HG02798 (cell line): ENCODE results near the gene CHEK2.
"Not testable (repeated sequence)": the region's sequence is repeated elsewhere in the genome, so short reads cannot be mapped to it uniquely, and the experiment has no call there.

ENCODE experiments used
- ATAC-seq: cut with Tn5 transposase; IDR thresholded peaks from one replicate; pipeline ENCODE4 v1.9.1; 2021; ENCODE audit warnings: mild to moderate bottlenecking; ENCODE audit not compliant: unreplicated experiment, poor library complexity

Gene CHEK2

DNA sequence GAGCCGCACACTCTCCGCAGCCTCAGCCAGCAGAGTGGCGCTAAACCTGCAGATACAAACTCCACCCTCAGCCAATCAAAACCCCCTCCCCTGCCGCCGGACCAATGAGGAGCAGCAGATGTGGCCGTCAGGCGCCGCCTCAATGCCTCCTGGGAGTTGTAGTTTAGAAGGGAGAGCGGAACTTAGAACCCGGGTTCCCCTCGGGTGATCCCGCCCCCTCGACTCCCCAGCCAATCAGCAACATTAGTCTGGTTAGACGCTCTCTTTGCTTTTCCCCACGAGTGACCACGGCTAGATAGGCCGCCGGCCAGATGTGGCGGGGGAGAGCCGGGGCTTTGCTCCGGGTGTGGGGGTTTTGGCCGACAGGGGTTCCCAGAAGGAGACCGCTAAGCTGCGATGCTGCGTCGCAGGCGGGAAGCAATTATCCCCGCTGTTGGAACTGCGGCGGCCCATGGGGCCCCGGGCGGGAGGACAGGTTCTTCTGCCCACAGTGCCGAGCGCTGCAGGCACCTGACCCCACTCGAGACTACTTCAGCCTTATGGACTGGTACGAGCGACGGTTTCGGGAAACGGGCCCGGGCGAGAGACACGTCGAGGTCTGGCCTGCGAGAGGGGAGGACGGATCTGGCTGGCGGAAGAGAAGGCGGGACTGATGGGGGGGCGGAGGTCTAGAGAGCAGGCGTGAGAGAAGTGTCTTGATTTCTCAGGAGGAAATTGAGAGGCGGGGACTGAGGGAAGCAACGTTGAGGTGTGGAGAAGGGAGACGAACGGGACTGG, at the start of gene CHEK2, which contains the start of gene HSCB:
Gene CHEK2, minus strand, starts transcription at position 36 of the 777 bp plus-strand sequence. CDS start 7,099 bp downstream, outside the sequence.
Gene HSCB, plus strand, starts transcription at position 255 of the 777 bp plus-strand sequence. Its CDS starts 57 bp downstream, at position 312.
- peak; percentile 93 for ATAC-seq

DNA sequence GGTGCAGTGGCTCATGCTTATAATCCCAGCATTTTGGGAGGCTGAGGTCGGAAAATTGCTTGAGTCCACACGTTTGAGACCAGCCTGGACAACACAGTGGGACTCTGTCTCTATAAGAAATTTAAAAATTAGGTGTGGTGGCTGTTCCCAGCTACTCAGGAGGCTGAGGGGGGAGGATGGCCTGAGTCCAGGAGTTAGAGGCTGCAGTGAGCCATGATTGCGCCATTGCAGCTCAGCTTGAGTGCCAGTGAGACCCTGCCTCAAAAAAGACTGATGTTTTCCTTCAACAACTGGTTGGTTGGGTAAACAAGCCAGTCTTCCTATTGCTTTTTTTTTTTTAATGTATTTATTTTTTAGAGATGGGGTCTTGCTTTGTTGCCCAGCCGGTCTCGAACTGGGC, 49.5 kb upstream of the CHEK2 start:
- no peak for ATAC-seq

DNA sequence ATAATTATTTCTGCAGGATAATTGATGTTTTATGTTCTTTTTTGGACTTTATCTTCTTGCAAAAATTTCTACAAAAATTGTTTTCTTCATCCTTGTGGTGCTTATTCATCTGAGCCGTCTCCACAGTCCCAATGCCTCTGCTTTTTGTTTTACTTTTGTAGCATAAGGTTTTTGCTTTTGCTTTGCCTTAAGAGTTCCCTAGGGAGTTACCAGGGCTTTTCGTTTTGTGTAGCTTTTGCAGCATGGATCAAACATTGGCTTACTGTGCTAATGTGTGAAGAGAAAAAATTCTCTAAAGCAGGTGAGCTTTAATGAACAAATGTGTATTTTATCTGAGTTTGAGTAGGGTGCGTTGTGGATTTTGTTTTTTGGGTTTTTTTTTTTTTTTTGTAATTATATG, 47.0 kb upstream of the CHEK2 start:
- ATAC-seq = no peak

DNA sequence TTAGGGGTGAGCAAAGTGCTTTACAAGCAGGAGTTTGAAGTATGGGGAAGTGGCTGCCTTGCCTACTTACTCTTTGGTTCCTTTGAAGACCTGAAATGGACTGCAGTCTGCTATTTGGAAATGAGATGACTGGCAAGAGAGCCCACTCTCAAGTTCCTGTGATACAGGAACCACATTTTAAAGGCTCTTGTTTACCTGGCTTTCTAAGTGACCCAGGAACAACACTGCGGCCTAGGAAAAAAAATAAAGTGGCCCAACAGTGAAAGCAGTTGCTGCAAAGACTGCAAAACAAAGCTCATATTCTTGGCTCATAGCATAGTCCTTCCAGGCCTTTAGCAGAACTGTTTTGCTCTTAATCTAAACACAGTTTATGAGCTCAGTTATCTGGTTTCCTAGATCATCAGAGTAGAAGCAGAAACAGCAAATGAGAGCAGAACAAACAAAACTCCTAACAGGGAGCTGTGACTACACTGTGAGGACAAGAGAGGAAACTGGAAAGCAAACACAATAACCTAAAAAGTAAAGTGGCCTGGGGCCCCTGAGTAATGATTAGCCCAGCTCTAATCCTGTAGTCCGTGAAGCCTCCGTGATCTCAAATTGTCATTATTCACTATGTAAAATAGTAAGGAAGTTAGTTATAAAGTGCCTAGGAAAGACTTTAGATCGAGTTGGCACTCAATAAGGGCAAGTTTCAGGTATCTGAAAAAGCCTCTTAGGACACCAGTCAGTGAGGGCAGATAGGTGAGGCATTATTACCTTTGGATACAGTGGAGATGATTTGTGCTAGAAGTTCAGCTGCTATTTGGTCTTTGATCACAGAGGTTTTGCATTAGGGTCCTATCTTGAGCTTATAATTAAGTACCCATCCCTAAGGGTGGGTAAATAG, 42.4 kb upstream of the CHEK2 start:
- no peak for ATAC-seq

DNA sequence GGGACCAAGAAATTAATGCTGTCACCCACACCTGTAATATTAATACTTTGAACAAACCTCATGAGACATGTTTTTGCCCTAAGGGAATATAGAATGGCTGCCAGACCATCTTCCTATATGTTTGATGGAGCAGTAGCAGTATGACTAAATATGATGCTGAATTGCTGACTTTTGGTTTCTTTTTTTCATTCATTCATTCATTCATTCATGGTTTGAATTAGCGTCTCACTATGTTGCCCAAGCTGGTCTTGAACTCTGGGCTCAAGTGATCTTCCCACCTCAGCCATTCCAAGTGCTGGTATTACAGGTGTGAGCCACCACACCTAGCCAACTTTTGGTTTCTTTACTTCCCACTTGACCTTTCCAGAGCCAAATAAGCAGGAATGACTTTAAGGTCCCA, 38.7 kb upstream of the CHEK2 start:
- ATAC-seq = no peak

DNA sequence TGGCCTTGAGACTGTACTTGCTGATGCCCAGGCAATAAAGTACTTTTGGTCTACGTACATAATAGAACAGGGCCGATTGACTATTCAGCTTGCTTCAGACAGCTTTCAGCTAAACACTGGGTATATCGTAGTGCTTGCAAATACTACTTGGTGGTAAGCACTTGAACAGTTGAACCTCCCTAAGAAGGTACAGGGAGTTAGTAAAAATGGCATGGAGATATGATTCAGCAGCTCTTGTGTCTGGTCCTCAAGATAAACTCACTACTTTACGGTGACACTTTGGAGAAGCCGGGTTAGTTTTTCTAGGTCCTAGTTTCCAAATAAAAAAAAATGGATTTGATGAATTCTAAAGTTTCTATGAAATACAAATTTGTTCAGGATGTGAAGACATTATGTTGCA, 38.2 kb upstream of the CHEK2 start:
- ATAC-seq = no peak

DNA sequence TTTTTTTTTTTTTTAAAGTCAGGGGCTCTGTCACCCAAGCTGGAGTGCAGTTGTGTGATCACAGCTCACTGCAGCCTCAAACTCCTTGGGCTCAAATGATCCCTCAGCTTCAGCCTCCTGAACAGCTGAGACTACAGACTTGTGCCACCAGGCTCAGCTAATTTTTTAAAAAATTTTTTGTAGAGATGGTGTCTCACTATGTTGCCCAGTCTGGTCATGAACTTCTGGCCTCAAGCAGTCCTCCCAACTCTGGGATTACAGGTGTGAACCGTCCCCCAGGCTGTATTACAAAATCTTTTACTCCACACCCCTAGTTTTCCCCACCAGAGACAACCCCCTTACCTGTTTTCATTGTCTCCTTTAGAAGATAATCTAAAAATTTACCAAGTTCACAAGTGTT, 32.8 kb upstream of the CHEK2 start:
- no peak for ATAC-seq

DNA sequence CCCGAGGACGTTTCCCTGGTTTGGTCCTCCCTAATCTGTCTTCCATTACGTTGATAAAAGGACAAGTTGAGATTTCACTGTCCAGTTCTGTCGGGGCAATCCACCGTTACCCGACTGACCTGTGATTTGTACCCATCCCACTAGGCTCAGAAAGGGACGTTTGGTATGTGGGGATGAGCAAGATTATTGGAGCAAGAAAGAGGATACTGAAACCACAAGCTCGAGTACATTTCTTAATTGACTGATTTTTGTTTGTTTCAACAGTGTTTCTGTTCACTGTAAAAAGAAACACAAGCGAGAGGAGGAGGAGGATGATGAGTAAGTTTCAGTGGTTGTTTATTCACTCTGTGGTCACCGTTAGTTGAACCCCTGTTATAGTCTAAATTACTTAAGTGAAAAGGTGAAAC, 31.8 kb upstream of the CHEK2 start:
- ATAC-seq = peak; percentile 17

DNA sequence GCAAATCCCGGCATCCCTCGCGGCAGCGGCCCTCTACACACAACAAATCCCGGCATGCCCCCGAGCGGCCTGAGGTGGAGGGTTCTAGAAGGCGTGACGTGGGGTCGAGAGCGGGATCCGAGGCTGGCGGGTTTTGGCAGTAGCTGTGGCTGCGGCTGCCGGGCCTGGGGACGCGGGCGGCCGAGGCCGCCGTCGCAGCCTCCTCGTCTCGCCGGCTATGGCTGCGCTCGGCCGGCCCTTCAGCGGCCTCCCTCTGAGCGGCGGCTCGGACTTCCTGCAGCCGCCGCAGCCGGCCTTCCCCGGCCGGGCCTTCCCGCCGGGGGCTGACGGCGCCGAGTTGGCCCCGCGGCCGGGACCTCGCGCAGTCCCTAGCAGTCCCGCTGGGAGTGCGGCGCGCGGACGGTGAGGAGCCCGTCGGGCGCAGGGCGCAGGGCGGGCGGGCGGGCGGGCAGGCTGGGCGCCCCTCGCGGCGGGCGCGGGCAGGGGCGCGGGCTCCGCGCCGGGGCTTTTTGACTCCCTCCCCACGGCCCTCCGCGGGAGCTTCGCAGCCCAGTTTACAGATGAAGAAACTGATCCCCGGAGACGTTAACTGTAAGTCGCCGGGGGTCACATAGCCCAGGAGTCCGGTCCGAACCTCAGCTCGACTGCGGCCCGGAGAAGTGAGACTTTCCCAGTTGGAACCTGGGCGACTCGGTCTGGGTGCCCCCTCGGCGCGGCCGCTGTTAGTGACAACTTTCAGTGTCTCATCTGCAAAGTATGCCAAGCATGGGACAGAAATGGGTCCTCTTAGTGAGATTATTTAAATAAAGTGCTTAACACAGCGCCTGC, 31.2 kb upstream of the CHEK2 start, which contains the start of gene CCDC117:
Gene CCDC117, plus strand, starts transcription at position 63 of the 828 bp plus-strand sequence. Its CDS starts 155 bp downstream, at position 218.
- peak; percentile 93 for ATAC-seq

DNA sequence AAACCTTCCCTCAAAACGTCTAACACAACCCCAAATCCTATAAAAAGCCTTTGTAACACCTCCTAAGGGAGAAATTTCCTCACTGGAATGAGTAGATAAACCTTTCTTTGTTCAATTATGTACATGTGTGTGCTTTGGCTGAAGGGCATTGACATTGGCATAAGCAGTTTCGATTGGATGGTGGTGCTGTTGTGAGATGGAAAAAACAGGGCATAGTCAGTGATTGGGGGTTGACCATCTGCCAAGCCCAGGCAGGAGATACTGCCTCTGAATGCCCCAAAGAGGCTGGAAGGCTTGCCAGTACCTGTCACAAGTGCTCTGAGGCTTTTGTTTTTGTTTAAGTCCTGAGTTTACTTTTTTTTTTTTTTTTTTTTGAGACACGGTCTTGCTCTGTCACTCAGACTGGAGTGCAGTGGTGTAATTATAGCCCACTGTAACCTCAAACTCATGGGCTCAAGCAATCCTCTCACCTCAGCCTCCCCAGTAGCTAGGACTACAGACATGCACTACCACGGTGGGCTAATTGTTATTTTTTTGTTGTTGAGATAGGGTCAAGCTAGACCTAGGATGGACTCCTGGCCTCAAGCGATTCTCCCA, 29.7 kb upstream of the CHEK2 start:
- ATAC-seq = no peak

DNA sequence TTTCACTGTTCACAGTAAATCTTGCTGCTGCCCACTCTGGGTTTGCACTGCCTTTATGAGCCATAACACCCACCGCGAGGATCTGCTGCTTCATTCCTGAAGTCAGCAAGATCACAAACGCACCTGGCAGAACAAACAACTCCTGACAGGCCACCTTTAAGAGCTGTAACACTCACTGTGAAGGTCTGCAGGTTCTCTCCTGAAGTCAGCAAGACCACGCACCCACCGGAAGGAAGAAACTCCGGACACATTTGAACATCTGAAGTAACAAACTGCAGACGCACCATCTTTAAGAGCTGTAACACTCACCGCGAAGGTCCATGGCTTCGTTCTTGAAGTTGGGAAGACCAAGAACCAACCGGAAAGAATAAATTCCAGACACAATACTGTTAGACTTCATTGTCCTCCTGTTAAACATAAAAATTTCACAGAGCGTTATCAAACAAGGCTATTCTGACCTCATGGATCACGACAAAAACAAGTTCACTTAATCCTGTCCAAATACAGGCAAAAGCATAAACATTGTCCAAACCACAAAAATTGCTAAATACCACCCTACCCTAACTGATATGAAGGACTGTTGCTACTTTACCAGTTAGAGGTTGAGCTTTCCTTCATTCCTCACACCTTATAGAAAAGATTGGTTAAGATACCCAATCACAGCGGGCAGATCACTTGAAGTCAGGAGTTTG, 27.9 kb upstream of the CHEK2 start:
- ATAC-seq = no peak

DNA sequence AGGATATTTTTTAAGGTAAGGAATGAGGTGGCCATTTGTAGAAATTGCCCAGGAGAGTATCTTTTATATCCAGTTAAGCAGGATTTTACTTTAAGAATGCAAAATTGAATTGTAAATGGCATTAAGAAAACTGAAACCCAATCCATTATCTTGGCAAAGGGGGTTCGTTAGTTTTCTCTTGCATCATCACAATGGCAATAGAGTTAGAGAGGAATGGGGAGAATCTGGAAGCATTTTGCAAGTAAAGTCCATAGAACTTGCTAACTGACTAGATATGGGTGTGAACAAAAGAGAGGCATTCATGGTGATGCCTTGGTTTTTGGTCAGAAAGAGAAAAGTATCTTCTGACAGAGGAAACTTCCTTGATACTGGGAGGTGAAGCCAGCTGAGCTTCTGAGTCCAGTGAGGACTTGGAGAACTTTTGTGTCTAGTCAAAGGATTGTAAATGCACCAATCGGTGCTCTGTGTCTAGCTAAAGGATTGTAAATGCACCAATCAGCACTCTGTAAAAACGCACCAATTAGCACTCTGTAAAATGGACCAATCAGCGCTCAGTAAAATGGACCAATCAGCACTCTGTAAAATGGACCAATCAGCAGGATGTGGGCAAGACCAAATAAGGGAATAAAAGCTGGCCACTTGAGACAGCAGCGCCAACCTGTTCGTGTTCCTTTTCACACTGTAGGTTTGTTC, 27.2 kb upstream of the CHEK2 start:
- no peak for ATAC-seq

DNA sequence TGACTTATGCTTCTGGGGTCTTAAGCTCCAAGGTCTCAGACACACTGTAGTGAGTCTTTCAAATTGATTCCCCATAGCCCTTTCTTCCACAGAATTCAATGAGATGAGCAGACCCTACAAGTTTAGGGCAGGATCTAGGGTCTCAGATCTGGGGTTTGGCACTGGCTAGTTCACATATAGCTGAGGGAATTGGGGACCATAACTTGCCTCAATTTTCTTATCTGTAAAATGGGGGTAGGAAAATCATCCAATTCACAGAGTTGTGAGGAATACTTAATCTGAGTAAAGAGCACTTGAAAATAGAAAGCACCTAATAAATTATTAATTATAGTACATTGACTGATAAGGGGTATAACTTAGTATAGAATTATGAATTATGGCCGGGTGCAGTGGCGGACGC, 25.0 kb upstream of the CHEK2 start:
- no peak for ATAC-seq

DNA sequence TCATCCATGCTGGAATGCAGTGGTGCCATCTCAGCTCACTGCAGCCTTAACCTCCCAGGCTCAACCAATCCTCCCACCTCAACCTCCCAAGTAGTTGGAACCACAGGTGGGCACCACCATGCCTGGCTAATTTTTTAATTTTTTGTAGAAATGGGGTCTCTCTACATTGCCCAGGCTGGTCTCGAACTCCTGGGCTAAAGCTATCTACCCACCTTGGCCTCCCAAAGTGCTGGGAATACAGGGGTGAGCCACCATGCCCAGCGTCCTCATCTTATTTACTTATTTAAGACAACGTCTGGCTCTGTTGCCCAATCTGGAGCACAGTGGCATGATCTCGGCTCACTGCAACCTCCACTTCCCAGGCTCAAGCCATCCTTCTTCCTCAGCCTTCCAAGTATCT, 20.4 kb upstream of the CHEK2 start:
- not testable (repeated sequence) for ATAC-seq

DNA sequence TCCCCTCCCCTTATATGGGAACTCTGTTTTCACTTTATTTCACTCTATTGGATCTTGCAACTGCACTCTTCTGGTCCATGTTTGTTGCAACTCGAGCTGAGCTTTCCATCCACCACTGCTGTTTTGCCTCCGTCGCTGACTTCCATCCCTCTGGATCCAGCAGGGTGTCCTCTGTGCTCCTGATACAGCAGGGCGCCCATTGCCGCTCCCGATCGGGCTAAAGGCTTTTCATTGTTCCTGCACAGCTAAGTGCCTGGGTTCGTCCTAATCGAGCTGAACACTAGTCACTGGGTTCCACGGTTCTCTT, 19.8 kb upstream of the CHEK2 start:
- no peak for ATAC-seq

DNA sequence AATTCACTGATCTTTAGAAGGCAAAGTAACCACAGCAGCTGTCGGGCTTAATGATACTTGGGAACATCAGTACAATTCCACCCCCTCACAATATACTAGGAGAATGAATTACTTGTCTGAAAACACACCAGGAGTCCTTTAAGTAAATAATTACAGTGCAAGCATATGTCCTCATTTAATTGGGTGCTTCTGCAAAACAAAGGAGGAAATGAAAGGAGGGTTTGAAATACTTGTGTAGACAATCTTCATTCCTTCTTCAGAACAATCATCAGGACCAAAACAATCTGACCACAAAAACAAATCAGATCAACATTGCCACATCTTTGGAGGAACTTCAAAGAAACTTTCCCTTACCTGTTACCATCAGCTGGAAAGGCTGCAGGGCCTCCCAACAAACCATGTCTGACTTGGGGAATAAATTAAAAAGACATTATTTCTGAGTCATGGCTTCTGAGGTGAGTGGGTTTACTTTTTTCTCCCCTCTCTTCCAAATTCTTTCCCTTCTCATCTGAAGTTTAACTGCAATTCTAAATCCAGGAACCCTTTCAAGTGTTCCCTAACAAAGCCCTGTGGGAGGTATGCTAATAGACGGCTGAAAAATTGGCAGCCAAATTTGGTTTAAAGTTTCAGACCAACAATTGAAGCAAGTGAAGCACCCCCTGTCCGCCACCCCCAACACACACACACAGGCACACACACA, 18.4 kb upstream of the CHEK2 start:
- no peak for ATAC-seq

DNA sequence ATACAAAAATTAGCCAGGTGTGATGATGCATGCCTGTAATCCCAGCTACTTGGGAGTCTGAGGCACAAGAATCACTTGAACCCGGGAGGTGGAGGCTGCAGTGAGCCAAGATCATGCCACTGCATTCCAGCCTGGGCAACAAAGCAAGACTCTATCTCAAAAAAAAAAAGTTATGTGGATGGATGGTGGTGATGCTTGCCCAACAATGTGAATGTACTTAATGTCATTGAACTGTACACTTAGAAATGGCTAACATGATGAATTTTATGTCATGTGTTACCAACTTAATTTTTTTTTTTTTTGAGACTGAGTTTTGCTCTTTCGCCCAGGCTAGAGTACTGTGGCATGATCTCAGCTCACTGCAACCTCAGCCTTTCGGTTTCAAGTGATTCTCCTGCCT, 12.9 kb upstream of the CHEK2 start:
- ATAC-seq = not testable (repeated sequence)

DNA sequence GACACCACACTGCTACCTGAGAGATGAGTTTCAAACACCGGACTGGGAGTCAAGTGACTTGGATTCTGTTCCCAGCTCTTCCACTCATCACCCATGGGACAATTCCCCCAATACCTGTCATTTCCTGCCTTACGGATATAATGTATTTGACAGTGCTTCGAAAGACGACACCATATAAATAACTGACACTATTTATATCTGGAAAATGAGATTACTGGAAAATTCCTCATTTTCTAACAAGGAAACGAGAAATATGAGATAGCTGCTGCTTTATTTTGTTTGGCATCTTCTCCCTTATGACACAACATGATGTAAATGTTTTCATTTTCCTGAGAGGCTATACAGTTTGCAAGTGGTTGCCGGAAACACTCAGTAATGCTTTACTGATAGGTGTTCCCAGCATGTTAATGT, 8.9 kb upstream of the CHEK2 start:
- ATAC-seq = no peak
